Amygdala (tissue), 56 donors: Measurements from ENCODE around the gene KHK.
"Not testable (repeated sequence)": the region's sequence is repeated elsewhere in the genome, so short reads cannot be mapped to it uniquely, and the experiment has no call there.

Source experiments
- DNase-seq, 56 donors: peaks; one replicate each; lab custom pipeline; 2025; lab: John Stamatoyannopoulos, UW

The KHK gene

GRCh38 chr2:27058210-27058609 is 28.4 kb upstream of the KHK start:
- no peak for DNase-seq

- no peak for DNase-seq
Measured at GRCh38 chr2:27059141-27059820, 27.3 kb upstream of the KHK start.

- no peak for DNase-seq
Measured at GRCh38 chr2:27060323-27060722, 26.2 kb upstream of the KHK start.

DNA sequence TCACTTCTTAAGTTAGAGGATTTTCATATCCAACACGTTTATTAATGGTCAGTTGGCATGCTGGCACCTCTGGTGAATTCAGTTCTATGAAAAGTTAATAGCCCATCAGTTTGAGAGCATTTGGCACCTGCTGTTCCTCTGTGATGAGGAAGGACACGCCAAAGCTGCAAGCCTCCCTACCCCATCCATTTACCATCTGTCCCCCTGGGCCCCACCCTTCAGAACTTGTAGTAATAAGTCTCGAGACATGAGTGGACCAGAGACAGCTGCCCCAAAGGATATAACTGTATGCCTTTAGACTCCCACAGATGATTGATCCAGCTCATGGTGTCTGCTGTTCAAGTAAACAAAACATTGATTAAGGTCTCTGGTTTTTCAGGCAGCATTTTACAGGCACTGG is 21.4 kb upstream of the KHK start:
- DNase-seq, result no peak

GRCh38 chr2:27067385-27067784 is 19.2 kb upstream of the KHK start:
- no peak for DNase-seq

DNA sequence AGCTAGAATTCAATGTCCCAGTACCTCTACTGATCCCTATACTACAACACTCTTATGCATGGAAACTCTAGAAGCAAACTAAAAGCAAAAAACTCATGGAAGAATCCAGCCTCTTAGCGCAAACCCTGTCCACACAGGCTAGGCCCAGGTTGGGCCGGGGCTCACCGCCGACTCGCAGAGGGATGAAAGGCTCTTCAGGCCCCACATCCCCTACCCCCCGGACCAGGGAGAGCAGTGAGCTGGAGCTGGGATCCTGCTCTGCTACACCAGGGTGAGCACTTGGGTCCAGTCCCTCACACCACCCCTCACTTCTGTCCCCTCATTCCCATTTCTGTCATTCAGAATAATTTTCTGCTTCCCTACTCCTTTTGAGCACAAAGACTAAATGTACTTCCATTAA is 17.1 kb upstream of the KHK start:
- no peak for DNase-seq

- no peak for DNase-seq
Measured at GRCh38 chr2:27069961-27070618, 16.5 kb upstream of the KHK start.

DNA sequence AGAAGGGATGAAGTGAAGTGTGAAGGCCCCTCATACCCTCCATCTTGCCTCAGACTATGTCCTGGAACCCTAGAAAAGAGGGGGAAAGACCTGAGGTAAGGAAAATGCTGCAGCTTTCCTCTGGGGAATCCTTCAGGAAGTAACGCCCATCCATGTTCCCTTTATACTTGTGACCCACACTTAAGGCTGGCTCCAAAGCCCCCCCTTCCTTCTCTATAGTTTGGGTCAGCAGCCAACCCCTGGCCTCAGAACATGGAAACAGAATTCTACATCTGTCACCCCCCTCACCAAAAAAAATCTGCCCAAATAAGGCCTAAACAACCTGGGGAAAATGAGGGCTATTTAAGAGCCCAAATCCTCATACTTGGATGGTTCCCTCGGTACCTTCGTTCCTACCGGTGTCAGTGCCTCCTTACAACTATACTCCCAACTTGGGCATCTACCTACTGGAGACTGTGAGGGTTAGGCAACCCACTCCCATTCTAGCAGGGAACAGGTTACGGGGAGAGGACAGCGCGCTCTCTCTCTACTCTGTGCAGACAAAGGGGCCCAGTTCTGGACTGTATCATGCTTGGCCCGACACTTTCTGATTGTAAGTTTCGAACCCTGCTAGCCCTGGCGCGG is 15.8 kb upstream of the KHK start:
- DNase-seq, result no peak

GRCh38 chr2:27071277-27071989 is 15.1 kb upstream of the KHK start, which contains the start of gene OST4:
Gene OST4, minus strand, starts transcription at chr2:27071654.
- peak; percentile 56 to 97 (median 89) for DNase-seq

DNA sequence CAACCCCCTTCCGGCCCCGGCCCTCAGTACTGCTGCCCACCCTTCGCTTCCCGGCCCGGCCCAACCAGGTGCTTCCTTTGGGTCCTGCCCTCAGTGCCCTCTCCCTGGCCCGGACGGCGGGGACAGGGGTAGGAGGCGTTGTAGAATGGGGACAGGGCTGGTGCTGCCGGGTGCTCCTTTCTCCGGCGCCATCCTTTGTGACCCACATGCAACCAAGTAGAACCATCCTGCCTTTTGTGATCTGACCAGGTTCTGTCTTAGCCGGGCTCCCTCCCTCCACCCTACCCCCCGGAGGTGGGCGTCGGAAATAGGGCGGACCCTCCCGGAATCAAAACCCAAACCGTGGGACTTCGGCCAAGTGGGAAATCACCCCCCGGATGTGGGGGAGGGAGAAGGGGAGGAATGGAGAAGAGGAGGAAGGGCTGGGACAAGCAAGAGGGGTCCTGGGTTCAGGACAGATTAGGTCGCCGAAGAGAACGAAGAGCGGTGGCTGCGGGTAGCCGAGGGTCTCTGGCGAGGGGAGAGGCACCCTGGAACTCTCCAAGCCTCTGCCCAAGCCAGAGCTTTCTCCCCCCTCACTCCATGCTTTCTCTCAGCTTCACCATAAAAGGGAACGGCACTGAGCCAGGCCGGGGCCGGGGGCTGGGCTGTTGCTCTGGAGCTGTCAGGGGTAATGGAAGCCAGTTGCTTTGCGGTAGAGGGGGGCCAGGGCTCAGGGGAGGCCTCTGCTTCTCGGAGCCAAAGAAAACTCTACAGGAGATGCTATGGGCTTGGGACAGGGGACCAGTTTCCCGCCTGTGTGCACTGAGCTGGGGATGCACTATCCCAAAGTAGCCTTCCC is 14.4 kb upstream of the KHK start:
- DNase-seq, result peak in 26 of 56 donors; percentile 12 to 64 (median 41)

DNA sequence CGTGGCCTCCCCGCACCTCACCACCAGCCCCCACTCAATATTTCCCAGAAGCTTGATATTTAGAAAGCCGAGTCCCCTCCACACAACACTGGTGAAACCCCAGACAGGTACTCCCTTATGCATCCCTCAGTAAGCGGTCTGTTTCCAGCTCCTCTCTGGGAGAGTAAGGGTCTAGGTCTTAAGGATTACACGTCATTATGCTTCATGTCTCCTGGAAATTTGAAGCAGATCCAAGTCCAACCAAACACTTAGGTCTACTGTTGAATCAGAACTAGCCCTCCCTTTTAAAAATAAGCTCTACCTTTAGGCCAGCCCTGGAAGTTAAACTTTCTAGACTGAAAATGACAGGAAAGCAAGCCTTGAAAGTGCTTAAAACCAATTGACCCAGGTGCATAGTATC is 13.7 kb upstream of the KHK start:
- DNase-seq, result no peak

- no peak for DNase-seq
Measured at GRCh38 chr2:27073782-27074181, 12.8 kb upstream of the KHK start.

- peak in 3 of 56 donors; percentile 8 to 25 (median 15) for DNase-seq
Measured at GRCh38 chr2:27074738-27075565, 11.6 kb upstream of the KHK start.

GRCh38 chr2:27075566-27075871 is 11.1 kb upstream of the KHK start:
- not testable (repeated sequence) for DNase-seq

DNA sequence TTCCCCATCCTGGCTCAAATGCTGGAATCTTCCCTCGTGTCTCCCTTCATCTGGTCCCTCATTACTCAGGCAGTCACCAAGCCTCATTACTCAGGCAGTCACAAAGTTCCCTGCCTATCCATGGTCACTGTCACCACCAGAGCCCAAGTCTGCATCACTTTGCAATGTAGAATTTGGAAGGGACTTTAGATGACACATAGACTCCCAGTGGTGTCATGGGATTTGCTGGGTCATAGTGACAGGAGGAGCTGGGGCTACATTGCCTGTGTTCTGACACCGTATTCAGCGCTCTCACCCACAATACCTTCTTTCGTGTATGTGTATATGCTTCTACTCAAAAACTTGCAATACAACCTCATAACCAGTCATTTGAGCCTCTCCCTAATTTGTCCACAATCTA is 10.2 kb upstream of the KHK start:
- no peak for DNase-seq

GRCh38 chr2:27077231-27077630 is 9.3 kb upstream of the KHK start:
- no peak for DNase-seq

DNA sequence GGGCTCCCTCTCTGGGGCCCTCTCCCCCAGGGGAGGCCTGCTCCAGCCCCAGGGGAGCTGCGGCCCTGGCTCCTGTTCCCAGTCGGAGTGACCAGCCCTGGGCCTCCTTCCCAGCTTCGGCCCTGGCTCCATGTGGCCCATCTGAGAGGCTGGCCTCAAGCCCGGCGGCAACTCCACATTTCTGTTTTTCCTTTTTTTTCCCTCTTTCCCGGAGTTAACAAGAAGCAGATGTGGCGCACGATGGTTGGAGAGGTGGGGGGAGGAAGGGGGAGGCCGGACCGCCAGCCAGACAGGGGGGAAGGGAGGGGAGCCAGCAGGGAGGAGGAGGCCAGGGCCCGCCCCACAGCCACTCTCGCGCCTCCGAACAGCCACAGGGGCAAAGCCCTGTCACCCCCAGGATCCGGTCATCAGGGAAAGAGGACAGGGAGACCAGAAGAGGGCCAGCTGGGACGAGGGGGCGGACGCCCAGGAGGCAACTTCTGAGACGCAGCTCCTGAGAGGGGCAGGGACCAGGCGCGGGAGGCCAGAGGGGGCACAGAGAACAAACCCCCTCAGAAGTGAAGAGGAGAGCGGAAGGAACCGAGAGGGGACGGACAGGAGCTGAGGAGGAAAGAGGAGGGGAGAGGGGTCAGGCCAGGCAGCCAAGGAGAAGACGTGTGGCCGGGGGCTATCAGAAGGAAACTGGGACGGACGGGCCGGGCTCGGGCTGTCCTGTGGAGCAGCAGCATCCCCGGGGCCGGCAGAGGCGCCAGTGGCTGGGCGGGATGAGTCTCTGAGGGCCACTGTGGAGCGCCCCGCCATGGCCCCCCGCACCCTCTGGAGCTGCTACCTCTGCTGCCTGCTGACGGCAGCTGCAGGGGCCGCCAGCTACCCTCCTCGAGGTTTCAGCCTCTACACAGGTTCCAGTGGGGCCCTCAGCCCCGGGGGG is 8.0 kb upstream of the KHK start, which contains the start of gene EMILIN1:
TSS of gene EMILIN1 (plus strand) at position 349 of the 928 bp plus-strand sequence. CDS start at position 800, 451 bp downstream.
- peak in 44 of 56 donors; percentile 12 to 81 (median 55) for DNase-seq
